Duodenal mucosa (tissue), 2 donors: ENCODE data around the gene OTUD7B.

Experiments
- H3K27ac ChIP-seq: one replicate; pipeline ENCODE4 v1.7.0; 2013; ENCODE audit warnings: low read depth, low read length
- H3K27me3 ChIP-seq, 2 donors: one replicate each; pipeline ENCODE4 v1.7.0; 2013; ENCODE audit warnings: low read length in 2 of 2, control low read depth in 1 of 2; ENCODE audit not compliant: insufficient read depth in 2 of 2, control insufficient read depth in 1 of 2
- H3K36me3 ChIP-seq, 2 donors: one replicate each; pipeline ENCODE4 v1.7.0; 2013; ENCODE audit warnings: low read length in 2 of 2, control low read depth in 1 of 2; ENCODE audit not compliant: insufficient read depth in 2 of 2, control insufficient read depth in 1 of 2
- H3K4me1 ChIP-seq, 2 donors: one replicate each; pipeline ENCODE4 v1.7.0; 2013; ENCODE audit warnings: low read length in 2 of 2, control low read depth in 1 of 2; ENCODE audit not compliant: insufficient read depth in 2 of 2, control insufficient read depth in 1 of 2
- H3K4me3 ChIP-seq, 2 donors: one replicate each; pipeline ENCODE4 v1.7.0; 2013; ENCODE audit warnings: low read length in 2 of 2, low read depth in 1 of 2
- H3K9ac ChIP-seq, 2 donors: one replicate each; pipeline ENCODE4 v1.7.0; 2013; ENCODE audit warnings: low read length in 2 of 2, low read depth in 1 of 2
- H3K9me3 ChIP-seq, 2 donors: one replicate each; pipeline ENCODE4 v1.7.0; 2013; ENCODE audit warnings: low read length in 2 of 2, control low read depth in 1 of 2; ENCODE audit not compliant: control insufficient read depth in 1 of 2

The OTUD7B gene

GRCh38 chr1:149927563-149928400 lies 82.7 kb downstream of the OTUD7B start, which contains the start of gene SF3B4:
Gene SF3B4, minus strand, starts transcription at chr1:149927803. Its CDS starts 44 bp downstream, at chr1:149927759.
- Histone ChIP-seq H3K9me3 (no peaks in the 10 kb centered on the region), H3K4me1 (peaks cover 32 to 42% of the 10 kb centered on the region in 2 donors), H3K27ac (peak within 1 kb of the TSS; percentile 95), H3K27me3 (no peaks in the 10 kb centered on the region), H3K9ac (peak within 1 kb of the TSS; percentile 70 to 86), H3K4me3 (peak within 1 kb of the TSS; percentile 79 to 97), H3K36me3 (peaks cover 58 to 71% of the 10 kb centered on the region in 2 donors)

- peak overlapping the region; percentile 79 to 97 for H3K4me3 ChIP-seq
- H3K9me3 ChIP-seq, result no peaks in the 10 kb centered on the region
- H3K4me1 ChIP-seq, result peaks cover 32 to 40% of the 10 kb centered on the region in 2 donors
- H3K27ac ChIP-seq, result no peak overlapping the region
- H3K36me3 ChIP-seq, result peaks cover 55 to 73% of the 10 kb centered on the region in 2 donors
- no peaks in the 10 kb centered on the region for H3K27me3 ChIP-seq
- H3K9ac ChIP-seq, result peak overlapping the region; percentile 70 to 86
Observed at GRCh38 chr1:149927056-149927562, 83.4 kb downstream of the OTUD7B start.

GRCh38 chr1:149926296-149926695 lies 84.2 kb downstream of the OTUD7B start:
- Histone ChIP-seq H3K27me3 (no peaks in the 10 kb centered on the region), H3K36me3 (peaks cover 47 to 65% of the 10 kb centered on the region in 2 donors), H3K4me1 (peaks cover 25 to 32% of the 10 kb centered on the region in 2 donors), H3K9ac (no peak overlapping the region), H3K9me3 (no peaks in the 10 kb centered on the region), H3K27ac (no peak overlapping the region), H3K4me3 (peak overlapping the region in 1 of 2 donors; percentile 79)

DNA sequence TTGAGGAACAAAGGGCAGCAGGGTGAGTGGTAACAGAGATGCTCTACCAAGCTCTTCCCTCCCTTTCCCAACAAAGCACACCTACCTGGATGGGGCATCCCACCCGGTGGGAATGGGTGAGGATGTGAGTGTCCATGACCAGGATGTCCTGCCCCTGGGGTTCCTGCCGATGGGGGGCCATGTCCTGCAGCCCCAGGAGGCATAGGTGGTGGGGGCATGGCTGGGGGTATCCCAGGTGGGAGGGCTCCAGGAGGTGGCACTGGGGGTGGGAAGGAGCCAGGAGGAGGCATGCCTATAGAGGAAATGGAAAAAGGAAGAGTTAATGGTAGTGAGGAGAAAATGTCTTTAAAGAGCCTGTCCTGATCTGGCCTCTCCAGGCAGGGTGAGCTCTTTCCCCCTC lies 84.8 kb downstream of the OTUD7B start:
- Histone ChIP-seq H3K27ac (no peak overlapping the region), H3K9me3 (no peaks in the 10 kb centered on the region), H3K4me1 (peaks cover 25 to 27% of the 10 kb centered on the region in 2 donors), H3K36me3 (peaks cover 42 to 60% of the 10 kb centered on the region in 2 donors), H3K4me3 (no peak overlapping the region), H3K27me3 (no peaks in the 10 kb centered on the region), H3K9ac (no peak overlapping the region)

- Histone ChIP-seq H3K4me3 (no peak overlapping the region), H3K27ac (no peak overlapping the region), H3K36me3 (peaks cover 38 to 55% of the 10 kb centered on the region in 2 donors), H3K4me1 (peaks cover 25 to 27% of the 10 kb centered on the region in 2 donors), H3K9ac (no peak overlapping the region), H3K9me3 (no peaks in the 10 kb centered on the region), H3K27me3 (no peaks in the 10 kb centered on the region)
Observed at GRCh38 chr1:149925345-149925744, 85.2 kb downstream of the OTUD7B start.

DNA sequence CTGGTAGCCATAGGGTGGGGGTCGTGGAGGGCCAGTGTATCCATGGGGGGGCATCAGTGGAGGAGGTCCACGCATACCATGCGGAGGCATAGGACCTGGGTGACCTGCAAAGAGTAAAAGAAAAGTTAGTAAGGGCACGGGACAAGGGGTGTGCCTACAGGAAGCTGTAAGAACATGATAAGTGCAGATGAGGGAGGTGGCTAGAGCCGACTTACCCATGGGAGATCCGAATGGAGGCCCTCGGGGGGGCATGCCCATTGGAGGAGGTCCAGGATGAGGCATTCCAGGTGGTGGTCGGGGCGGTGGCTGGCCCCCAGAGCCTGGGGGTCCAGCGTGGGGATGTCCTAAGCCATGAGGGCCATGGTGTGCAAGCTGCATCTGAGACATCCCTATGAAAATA lies 86.9 kb downstream of the OTUD7B start:
- Histone ChIP-seq H3K4me3 (no peak overlapping the region), H3K27ac (no peak overlapping the region), H3K27me3 (peaks cover 0 to 2% of the 10 kb centered on the region in 2 donors), H3K9ac (no peak overlapping the region), H3K9me3 (no peaks in the 10 kb centered on the region), H3K36me3 (peaks cover 27 to 45% of the 10 kb centered on the region in 2 donors), H3K4me1 (peaks cover 19 to 20% of the 10 kb centered on the region in 2 donors)

- H3K4me1 ChIP-seq, result peaks cover 0 to 3% of the 10 kb centered on the region in 2 donors
- no peak within 1 kb of the TSS for H3K27ac ChIP-seq
- H3K9ac ChIP-seq, result peak within 1 kb of the TSS; percentile 26 to 38
- peaks cover 8 to 14% of the 10 kb centered on the region in 2 donors for H3K27me3 ChIP-seq
- peaks cover 0 to 6% of the 10 kb centered on the region in 2 donors for H3K36me3 ChIP-seq
- H3K4me3 ChIP-seq, result peak within 1 kb of the TSS; percentile 64 to 70
- H3K9me3 ChIP-seq, result no peaks in the 10 kb centered on the region
Observed at GRCh38 chr1:149917571-149918144, 92.9 kb downstream of the OTUD7B start, which contains the start of gene SV2A. Gene SV2A, minus strand, starts transcription at chr1:149917844. Its CDS starts 4,004 bp downstream, at chr1:149913840.

GRCh38 chr1:149916898-149917252 lies 93.7 kb downstream of the OTUD7B start:
- Histone ChIP-seq H3K27me3 (peaks cover 8 to 14% of the 10 kb centered on the region in 2 donors), H3K36me3 (no peaks in the 10 kb centered on the region), H3K27ac (no peak overlapping the region), H3K9me3 (no peaks in the 10 kb centered on the region), H3K9ac (peak overlapping the region in 1 of 2 donors; percentile 12), H3K4me3 (peak overlapping the region; percentile 64 to 70), H3K4me1 (peaks cover 0 to 3% of the 10 kb centered on the region in 2 donors)

- Histone ChIP-seq H3K36me3 (no peaks in the 10 kb centered on the region), H3K9me3 (no peaks in the 10 kb centered on the region), H3K4me1 (peaks cover 0 to 3% of the 10 kb centered on the region in 2 donors), H3K27me3 (peaks cover 8 to 14% of the 10 kb centered on the region in 2 donors), H3K9ac (peak overlapping the region in 1 of 2 donors; percentile 12), H3K27ac (no peak overlapping the region), H3K4me3 (peak overlapping the region; percentile 44 to 70)
Observed at GRCh38 chr1:149916193-149916897, 94.2 kb downstream of the OTUD7B start.
